Spleen (tissue), 7 donors: ENCODE results near the gene MGAT5.

Source experiments
- POLR2A ChIP-seq, 3 donors: fragments of 450-650 bp; IDR thresholded peaks; one replicate each; pipeline ENCODE4 v1.5.1; 2017; ENCODE audit warnings: antibody characterized with exemption in 3 of 3, mild to moderate bottlenecking in 1 of 3
- TF ChIP-seq, protein P1 (sequence below), 11 experiments: fragments of 200-600 bp in 7 of 11; fragments of 450-650 bp in 4 of 11; sonication (generic) in 4 of 11; IDR thresholded peaks in 8 of 11; conservative IDR thresholded peaks in 3 of 11; 1 replicate in 7 of 11; 2 replicates in 4 of 11; pipeline versions ENCODE4 v1.4.0 to v1.8.0; 2016 to 2021; ENCODE audit warnings: antibody characterized with exemption in 11 of 11, inconsistent platforms in 4 of 11, mild to moderate bottlenecking in 1 of 11
- donor health status: DM: no; HTN: no; CAD: no; lungs with moderate emphysema.
- donor health status: DM: no; HTN: no; CAD: no.
- donor health status: DM: no; HTN: no; CAD: no.

GRCh38 chr2:134314681-134315368, 61.0 kb downstream of the MGAT5 start:
- TF ChIP-seq, protein P1, sequence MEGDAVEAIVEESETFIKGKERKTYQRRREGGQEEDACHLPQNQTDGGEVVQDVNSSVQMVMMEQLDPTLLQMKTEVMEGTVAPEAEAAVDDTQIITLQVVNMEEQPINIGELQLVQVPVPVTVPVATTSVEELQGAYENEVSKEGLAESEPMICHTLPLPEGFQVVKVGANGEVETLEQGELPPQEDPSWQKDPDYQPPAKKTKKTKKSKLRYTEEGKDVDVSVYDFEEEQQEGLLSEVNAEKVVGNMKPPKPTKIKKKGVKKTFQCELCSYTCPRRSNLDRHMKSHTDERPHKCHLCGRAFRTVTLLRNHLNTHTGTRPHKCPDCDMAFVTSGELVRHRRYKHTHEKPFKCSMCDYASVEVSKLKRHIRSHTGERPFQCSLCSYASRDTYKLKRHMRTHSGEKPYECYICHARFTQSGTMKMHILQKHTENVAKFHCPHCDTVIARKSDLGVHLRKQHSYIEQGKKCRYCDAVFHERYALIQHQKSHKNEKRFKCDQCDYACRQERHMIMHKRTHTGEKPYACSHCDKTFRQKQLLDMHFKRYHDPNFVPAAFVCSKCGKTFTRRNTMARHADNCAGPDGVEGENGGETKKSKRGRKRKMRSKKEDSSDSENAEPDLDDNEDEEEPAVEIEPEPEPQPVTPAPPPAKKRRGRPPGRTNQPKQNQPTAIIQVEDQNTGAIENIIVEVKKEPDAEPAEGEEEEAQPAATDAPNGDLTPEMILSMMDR (IDR thresholded peaks at IDR 0.05 in 8 of 11, conservative IDR thresholded peaks at IDR 0.05 in 3 of 11), result no peak
- TF ChIP-seq POLR2A (IDR thresholded peaks at IDR 0.05), result no peak
